PC-9 (cell line): ENCODE data around the gene KANSL3. TPM values are rescaled to one million over a fixed set of nuclear protein-coding genes. Genes with fewer than 3 reads are reported as not detected.

Source experiments
- BruUV-seq: library from RNA; stranded (reverse); fragments of 400-500 nt; replicated peaks from 2 replicates; lab custom pipeline; 2021; lab: Mats Ljungman, UMichigan
- CTCF ChIA-PET: fragments of 300-600 bp; sonication (Branson Sonifier 250); formaldehyde crosslinking; loops from one replicate; lab custom pipeline; 2022; ENCODE audit warnings: antibody characterized with exemption; lab: Charles Lee
- POLR2A ChIA-PET: fragments of 300-600 bp; sonication (Branson Sonifier 250); formaldehyde crosslinking; loops from one replicate; lab custom pipeline; 2022; ENCODE audit warnings: antibody characterized with exemption; ENCODE audit not compliant: unreplicated experiment; lab: Charles Lee
- DNase-seq, 2 experiments: peaks; one replicate each; pipeline versions ENCODE4 v3.0.0 to v3.0.0-alpha.2; 2015 to 2022; ENCODE audit warnings: mixed read lengths in 1 of 2
- H2AFZ ChIP-seq: fragments of 200-600 bp; sonication (generic); 2 replicates; pipeline ENCODE4 v1.8.1; 2017; ENCODE audit warnings: antibody characterized with exemption
- H3F3A ChIP-seq: fragments of 200-600 bp; sonication (generic); 2 replicates; pipeline ENCODE4 v1.8.1; 2017; ENCODE audit warnings: antibody characterized with exemption, mild to moderate bottlenecking, low read depth; ENCODE audit not compliant: insufficient read depth
- H3K27ac ChIP-seq: fragments of 200-600 bp; sonication (generic); 2 replicates; pipeline ENCODE4 v1.6.1; 2016; ENCODE audit warnings: mixed run types
- H3K27me3 ChIP-seq: fragments of 200-600 bp; sonication (generic); 2 replicates; pipeline ENCODE4 v1.6.1; 2016; ENCODE audit warnings: low read depth, mixed run types; ENCODE audit not compliant: insufficient read depth
- H3K36me3 ChIP-seq: fragments of 200-600 bp; sonication (generic); 2 replicates; pipeline ENCODE4 v1.6.1; 2016; ENCODE audit warnings: low read depth, mixed run types
- H3K4me1 ChIP-seq: fragments of 200-600 bp; sonication (generic); replicated peaks from 2 replicates; pipeline ENCODE4 v1.6.1; 2016; ENCODE audit warnings: mixed run types; ENCODE audit not compliant: insufficient read depth
- H3K4me2 ChIP-seq: fragments of 200-600 bp; sonication (generic); 2 replicates; pipeline ENCODE4 v1.6.1; 2017; ENCODE audit warnings: mixed run types
- H3K4me3 ChIP-seq: fragments of 200-600 bp; sonication (generic); 2 replicates; pipeline ENCODE4 v1.6.1; 2016; ENCODE audit warnings: mixed run types
- H3K79me2 ChIP-seq: fragments of 200-600 bp; sonication (generic); 2 replicates; pipeline ENCODE4 v1.6.1; 2017; ENCODE audit warnings: low read depth, mixed run types
- H3K9me2 ChIP-seq: fragments of 200-600 bp; sonication (generic); 2 replicates; pipeline ENCODE4 v1.8.1; 2017; ENCODE audit warnings: mild to moderate bottlenecking; ENCODE audit not compliant: insufficient read depth
- H3K9me3 ChIP-seq: fragments of 200-600 bp; sonication (generic); 2 replicates; pipeline ENCODE4 v1.8.1; 2016; ENCODE audit warnings: low read depth; ENCODE audit not compliant: insufficient read depth
- H4K20me1 ChIP-seq: fragments of 200-600 bp; sonication (generic); 2 replicates; pipeline ENCODE4 v1.8.1; 2017; ENCODE audit not compliant: insufficient read depth
- CTCF ChIP-seq: fragments of 200-600 bp; sonication (generic); conservative IDR thresholded peaks from 2 replicates; pipeline ENCODE4 v1.6.1; 2017; ENCODE audit warnings: mixed run types, antibody characterized with exemption, mild to moderate bottlenecking, moderate library complexity
- EZH2 ChIP-seq: fragments of 200-600 bp; sonication (generic); IDR thresholded peaks from 2 replicates; pipeline ENCODE4 v1.8.0; 2017; ENCODE audit warnings: antibody characterized with exemption, low read depth
- intact Hi-C: fragments of 100-400 bp; cut with micrococcal nuclease; formaldehyde crosslinking; loops from one replicate; pipeline ENCODE4 v1.10.0; 2022; ENCODE audit not compliant: unreplicated experiment
- total RNA-seq: library from RNA; stranded (reverse); gene quantifications from 2 replicates; pipeline ENCODE4 v1.2.3, GENCODE V29; 2021

Gene KANSL3
- total RNA-seq, 1 experiment from 2014 or later: 52.0 TPM

GRCh38 chr2:96663177-96663576 is 25.1 kb upstream of the KANSL3 start:
- ChIA-PET CTCF (no interaction called here), POLR2A (no interaction called here)
- H3K27ac ChIP-seq: no peak overlapping the region
- H3K9me3 ChIP-seq: peaks cover 17% of the 10 kb centered on the region
- DNase-seq: no peak
- H3K9me2 ChIP-seq: no peaks in the 10 kb centered on the region
- H3K36me3 ChIP-seq: 0 out of 2 replicates have a peak, but pooled peaks cover 4% of the 10 kb centered on the region
- H3K4me1 ChIP-seq: peaks cover 19% of the 10 kb centered on the region
- intact Hi-C loops: no loop called here
- H2AFZ ChIP-seq: no peak overlapping the region
- no peaks in the 10 kb centered on the region for H4K20me1 ChIP-seq
- BruUV-seq: no TSS peak
- H3K4me3 ChIP-seq: no peak overlapping the region
- TF ChIP-seq EZH2 (no peak), CTCF (no peak)
- H3K79me2 ChIP-seq: no peaks in the 10 kb centered on the region
- H3F3A ChIP-seq: peaks cover 25% of the 10 kb centered on the region
- no peak overlapping the region for H3K4me2 ChIP-seq
- no peaks in the 10 kb centered on the region for H3K27me3 ChIP-seq

- H3K79me2 ChIP-seq: no peaks in the 10 kb centered on the region
- H3K9me3 ChIP-seq: peaks cover 17% of the 10 kb centered on the region
- no peak overlapping the region for H2AFZ ChIP-seq
- intact Hi-C loops: no loop called here
- no peaks in the 10 kb centered on the region for H4K20me1 ChIP-seq
- H3F3A ChIP-seq: peaks cover 25% of the 10 kb centered on the region
- no peaks in the 10 kb centered on the region for H3K27me3 ChIP-seq
- CTCF ChIA-PET: no interaction called here
- no TSS peak for BruUV-seq
- no peak overlapping the region for H3K4me3 ChIP-seq
- no peak overlapping the region for H3K4me2 ChIP-seq
- peaks cover 19% of the 10 kb centered on the region for H3K4me1 ChIP-seq
- TF ChIP-seq CTCF (no peak), EZH2 (no peak)
- H3K27ac ChIP-seq: no peak overlapping the region
- POLR2A ChIA-PET: no interaction called here
- no peak for DNase-seq
- no peaks in the 10 kb centered on the region for H3K9me2 ChIP-seq
- H3K36me3 ChIP-seq: 0 out of 2 replicates have a peak, but pooled peaks cover 4% of the 10 kb centered on the region
Measured at GRCh38 chr2:96662360-96662759, 24.2 kb upstream of the KANSL3 start.

- no TSS peak for BruUV-seq
- Histone ChIP-seq H3K9me2 (no peaks in the 10 kb centered on the region), H4K20me1 (no peaks in the 10 kb centered on the region), H3K9me3 (peaks cover 17% of the 10 kb centered on the region), H3K36me3 (0 out of 2 replicates have a peak, but pooled peaks cover 4% of the 10 kb centered on the region), H2AFZ (no peak overlapping the region), H3K4me2 (no peak overlapping the region), H3K4me3 (no peak overlapping the region), H3K79me2 (no peaks in the 10 kb centered on the region), H3K27me3 (no peaks in the 10 kb centered on the region), H3K4me1 (peaks cover 19% of the 10 kb centered on the region), H3F3A (peaks cover 25% of the 10 kb centered on the region), H3K27ac (no peak overlapping the region)
- intact Hi-C loops: no loop called here
- ChIA-PET POLR2A (no interaction called here), CTCF (no interaction called here)
- no peak for DNase-seq
- TF ChIP-seq EZH2 (no peak), CTCF (no peak)
Measured at GRCh38 chr2:96661324-96661723, 23.2 kb upstream of the KANSL3 start.
